GM12801 (cell line): ENCODE measurements around the gene ANKS1A.

Experiments used
- CTCF ChIP-seq: IDR thresholded peaks from one replicate; pipeline ENCODE4 v1.5.1; 2011; ENCODE audit warnings: control low read depth; ENCODE audit not compliant: insufficient read length; ENCODE audit errors: extremely low read depth

The ANKS1A gene

GRCh38 chr6:34916348-34916967 lies 27.4 kb downstream of the ANKS1A start:
- no peak for TF ChIP-seq CTCF

- TF ChIP-seq CTCF, result no peak
Observed at GRCh38 chr6:34917626-34918285, 28.7 kb downstream of the ANKS1A start.

GRCh38 chr6:34919651-34920050 lies 30.6 kb downstream of the ANKS1A start:
- TF ChIP-seq CTCF, result no peak

GRCh38 chr6:34920097-34920496 lies 31.0 kb downstream of the ANKS1A start:
- TF ChIP-seq CTCF, result no peak

- no peak for TF ChIP-seq CTCF
Observed at GRCh38 chr6:34922177-34922663, 33.2 kb downstream of the ANKS1A start.

- no peak for TF ChIP-seq CTCF
Observed at GRCh38 chr6:34924831-34925625, 36.0 kb downstream of the ANKS1A start.

GRCh38 chr6:34926655-34927054 lies 37.6 kb downstream of the ANKS1A start:
- no peak for TF ChIP-seq CTCF
